GM21786 (cell line): ENCODE measurements around the gene PSPN.
A peak's percentile ranks its signal among the peaks of the same experiment; 100 is the strongest.
"Not testable (repeated sequence)": the region's sequence is repeated elsewhere in the genome, so short reads cannot be mapped to it uniquely, and the experiment has no call there.

ENCODE experiments used
- ATAC-seq: cut with Tn5 transposase; IDR thresholded peaks from one replicate; pipeline ENCODE4 v1.9.1; 2021; ENCODE audit not compliant: unreplicated experiment

Gene PSPN

GRCh38 chr19:6373813-6374108, 2.0 kb downstream of the PSPN start:
- no peak for ATAC-seq

- peak; percentile 44 for ATAC-seq
These were observed 2.5 kb downstream of the PSPN start for GRCh38 chr19:6373096-6373812.

- ATAC-seq, result peak; percentile 82
These were observed 3.1 kb downstream of the PSPN start, which contains the start of gene ALKBH7 for GRCh38 chr19:6372594-6373095. TSS of gene ALKBH7 (plus strand) at chr19:6372794. CDS start at chr19:6372821, 27 bp downstream.

DNA sequence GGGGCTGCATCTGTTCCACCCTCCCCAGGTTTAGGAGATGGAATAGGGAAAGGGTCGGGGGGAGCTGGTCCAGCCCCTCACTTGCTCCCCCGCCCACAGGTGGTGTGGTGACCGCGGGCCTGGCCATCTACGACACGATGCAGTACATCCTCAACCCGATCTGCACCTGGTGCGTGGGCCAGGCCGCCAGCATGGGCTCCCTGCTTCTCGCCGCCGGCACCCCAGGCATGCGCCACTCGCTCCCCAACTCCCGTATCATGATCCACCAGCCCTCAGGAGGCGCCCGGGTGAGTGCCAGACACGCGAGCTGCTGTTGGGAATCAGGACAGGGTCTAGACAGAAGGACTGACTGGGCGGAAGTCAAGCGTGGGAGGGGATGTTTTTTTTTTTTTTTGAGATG, 11.4 kb downstream of the PSPN start:
- no peak for ATAC-seq

GRCh38 chr19:6362351-6362801, 13.4 kb downstream of the PSPN start:
- ATAC-seq, result no peak

DNA sequence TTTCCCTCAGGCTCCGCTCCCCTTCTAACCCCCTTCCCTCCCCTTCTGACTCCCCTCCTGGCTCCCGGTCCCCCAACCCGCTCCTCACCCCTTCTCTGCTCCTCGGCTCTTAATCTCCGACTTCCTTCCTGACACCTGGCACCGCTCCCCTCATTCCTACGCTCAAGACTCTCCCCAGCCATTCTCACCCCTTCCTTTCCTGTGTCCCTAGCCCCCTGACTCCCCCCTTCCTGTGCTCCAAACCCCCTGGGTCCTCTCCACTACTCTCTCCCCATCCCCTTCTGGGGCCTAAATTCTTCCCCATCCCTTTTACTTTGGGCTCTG, 13.7 kb downstream of the PSPN start:
- no peak for ATAC-seq

DNA sequence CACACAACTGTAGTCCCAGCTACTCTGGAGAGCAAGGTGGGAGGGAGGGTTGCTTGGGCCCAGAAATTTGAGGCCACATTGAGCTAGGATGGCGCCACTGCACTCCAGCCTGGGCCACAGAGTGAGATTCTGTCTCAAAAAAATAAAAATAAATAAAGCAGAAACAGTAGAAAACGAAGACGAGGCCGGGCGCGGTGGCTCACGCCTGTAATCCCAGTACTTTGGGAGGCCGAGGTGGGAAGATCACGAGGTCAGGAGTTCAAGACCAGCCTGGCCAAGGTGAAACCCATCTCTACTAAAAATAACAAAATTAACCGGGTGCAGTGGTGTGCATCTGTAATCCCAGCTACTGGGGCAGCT, 14.9 kb downstream of the PSPN start:
- ATAC-seq, result not testable (repeated sequence)

DNA sequence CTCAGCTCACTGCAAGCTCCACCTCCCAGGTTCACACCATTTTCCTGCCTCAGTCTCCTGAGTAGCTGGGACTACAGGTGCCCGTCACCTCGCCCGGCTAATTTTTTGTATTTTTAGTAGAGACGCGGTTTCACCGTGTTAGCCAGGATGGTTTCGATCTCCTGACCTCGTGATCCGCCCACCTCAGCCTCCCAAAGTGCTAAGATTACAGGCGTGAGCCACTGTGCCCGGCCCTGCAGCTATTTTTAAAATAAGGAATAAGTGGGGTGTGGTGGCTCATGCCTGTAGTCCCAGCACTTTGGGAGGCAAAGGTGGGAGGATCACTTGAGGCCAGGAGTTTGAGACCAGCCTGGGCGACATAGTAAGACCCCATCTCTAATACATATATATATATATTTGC, 15.3 kb downstream of the PSPN start:
- ATAC-seq, result not testable (repeated sequence)

DNA sequence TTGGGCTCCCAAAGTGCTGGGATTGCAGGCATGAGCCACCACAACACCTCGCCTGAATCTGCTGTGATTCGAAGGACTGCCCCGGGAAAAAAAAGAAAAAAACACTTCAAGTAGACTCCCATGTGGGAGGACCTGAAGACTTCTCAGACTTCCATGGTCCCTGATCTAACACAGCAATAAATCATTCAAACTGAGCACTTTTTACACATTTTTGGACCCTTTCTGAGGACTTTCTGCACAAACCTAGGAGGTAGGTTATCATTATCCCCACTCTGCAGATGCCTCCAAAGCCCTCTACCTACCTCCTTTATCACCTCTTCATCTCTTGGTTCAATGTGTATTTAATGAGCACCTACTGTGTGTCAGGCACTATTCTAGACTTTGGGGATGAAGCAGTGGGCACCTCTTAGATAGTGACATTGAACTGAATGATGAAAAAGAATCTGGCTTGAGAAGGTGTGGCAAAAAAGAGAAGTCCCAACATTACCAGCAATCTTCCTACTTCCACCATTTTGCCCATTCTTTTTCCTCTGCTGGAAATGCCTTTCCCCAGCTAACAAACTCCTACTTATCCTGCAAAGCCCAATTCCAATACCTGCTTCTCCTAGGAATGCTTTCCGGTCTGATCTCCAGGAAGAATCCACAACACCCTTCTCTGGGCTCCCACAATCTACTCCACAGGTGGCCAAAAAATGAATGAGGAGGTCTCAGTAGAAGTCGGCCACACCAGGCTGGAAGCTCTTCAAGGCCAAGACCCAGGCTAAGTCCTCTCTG, 16.0 kb downstream of the PSPN start:
- ATAC-seq, result no peak

DNA sequence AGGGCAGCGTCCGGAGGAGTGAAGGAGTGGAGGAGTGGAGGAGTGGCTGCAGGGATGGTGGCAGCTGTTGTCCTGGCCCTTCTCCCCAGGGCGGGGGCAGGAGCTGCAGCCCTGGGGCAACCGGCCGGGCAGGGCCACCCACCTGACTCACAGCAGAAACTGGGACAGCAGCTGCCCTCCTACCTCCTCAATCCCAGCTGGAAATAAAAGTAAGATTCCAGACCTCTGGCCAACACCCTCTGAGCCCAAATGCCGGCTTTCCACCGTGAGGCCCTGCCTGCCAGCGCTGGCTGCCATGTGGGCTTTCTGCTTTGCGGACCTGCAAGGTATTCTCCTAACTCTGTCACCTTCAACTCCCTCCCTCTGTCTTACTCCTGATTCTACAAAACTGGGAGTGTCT, 17.7 kb downstream of the PSPN start:
- no peak for ATAC-seq

- ATAC-seq, result no peak
These were observed 18.6 kb downstream of the PSPN start for GRCh38 chr19:6357174-6357573.

GRCh38 chr19:6355321-6356040, 20.3 kb downstream of the PSPN start:
- not testable (repeated sequence) for ATAC-seq

DNA sequence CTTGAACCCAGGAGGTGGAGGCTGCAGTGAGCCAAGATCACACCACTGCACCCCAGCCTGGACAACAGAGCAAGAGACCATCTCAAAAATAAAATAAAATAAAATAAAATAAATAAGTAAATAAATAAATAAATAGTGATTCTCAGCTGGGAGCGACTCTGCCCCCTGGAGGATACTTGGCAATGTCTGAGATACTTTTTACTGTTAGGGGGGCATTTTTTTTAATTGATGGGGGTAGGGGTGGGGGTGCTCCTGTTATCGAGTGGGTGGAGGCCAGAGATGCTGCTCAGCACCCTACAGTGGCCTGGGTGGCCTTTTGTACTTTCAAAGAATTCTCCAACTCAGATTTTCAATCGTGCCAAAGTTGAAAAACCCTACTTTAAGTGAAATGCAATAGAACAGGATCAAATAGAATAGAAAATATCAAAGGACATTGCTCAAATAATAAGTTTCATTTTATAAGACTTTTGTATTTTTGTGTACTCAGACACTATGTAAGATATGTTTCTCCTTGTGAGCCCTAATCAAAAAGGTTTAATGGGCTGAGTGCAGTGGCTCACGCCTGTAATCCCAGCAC, 21.5 kb downstream of the PSPN start:
- no peak for ATAC-seq

DNA sequence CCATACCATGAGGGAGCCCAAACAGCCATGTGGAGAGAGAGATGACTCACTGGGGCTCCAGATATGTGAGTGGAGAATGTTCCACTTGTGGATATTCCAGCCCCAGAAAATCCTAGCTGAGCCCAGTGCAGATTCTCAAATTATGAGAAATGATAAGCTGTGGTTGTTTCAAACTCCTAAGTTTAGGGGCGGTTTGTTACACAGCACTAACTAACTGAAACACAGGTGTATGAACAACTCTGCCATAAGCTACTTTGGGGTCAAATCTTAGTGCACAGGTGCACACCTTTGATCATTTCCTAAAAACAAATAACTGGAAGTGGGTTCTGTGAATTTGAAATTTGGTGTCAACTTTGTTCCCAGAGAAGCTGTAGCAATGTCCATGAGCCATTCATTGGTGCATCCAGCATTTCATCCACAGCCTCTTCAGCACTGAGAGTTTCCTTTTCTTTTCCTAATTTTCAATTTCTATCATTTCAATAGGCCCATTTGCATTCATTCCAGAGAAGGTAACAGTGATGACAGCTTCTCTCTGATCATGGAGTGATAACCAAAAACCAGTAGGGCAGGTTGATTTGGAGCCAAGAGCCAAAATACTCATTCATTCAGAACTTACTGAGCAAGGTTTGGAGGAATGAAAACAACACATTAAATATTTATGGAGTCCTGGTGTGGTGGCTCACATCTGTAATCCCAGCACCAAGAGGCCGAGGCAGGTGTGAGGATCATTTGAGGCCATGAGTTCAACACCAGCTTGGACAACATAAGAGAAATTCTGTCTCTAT, 23.2 kb downstream of the PSPN start:
- no peak for ATAC-seq

GRCh38 chr19:6350688-6351087, 25.0 kb downstream of the PSPN start:
- ATAC-seq, result no peak

DNA sequence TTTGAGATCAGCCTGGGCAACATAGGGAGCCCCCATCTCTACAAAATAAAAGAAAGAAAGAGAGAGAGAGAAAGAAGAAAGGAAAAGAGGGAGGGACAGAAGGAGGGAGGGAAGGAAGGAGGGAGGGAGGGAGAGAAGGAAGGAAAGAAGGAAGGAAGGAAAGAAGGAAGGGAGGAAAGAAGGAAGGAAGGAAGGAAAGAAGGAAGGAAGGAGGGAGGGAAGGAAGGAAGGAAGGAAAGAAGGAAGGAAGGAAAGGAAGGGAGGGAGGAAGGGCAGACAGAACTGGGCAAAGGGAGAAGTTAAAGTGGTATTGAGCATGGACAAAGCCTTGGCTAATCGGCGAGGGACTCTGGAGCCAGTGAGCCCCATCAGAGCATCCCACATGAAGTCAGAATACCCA, 26.5 kb downstream of the PSPN start:
- not testable (repeated sequence) for ATAC-seq

GRCh38 chr19:6343462-6343861, 32.3 kb downstream of the PSPN start:
- ATAC-seq, result no peak

- no peak for ATAC-seq
These were observed 35.1 kb downstream of the PSPN start for GRCh38 chr19:6340493-6341201.

- ATAC-seq, result no peak
These were observed 41.0 kb downstream of the PSPN start for GRCh38 chr19:6334490-6335285.
